Measurements from ENCODE around the gene ITGA7.
"Not testable (repeated sequence)": the region's sequence is repeated elsewhere in the genome, so short reads cannot be mapped to it uniquely, and the experiment has no call there.

Gene ITGA7

GRCh38 chr12:55681142-55682077, 26.3 kb downstream of the ITGA7 start:
- DNase-seq: peak in 7 of 14 donors; percentile 7 to 79 (median 17)

- DNase-seq: no peak
These were observed 28.0 kb downstream of the ITGA7 start for GRCh38 chr12:55679691-55680090.

GRCh38 chr12:55676707-55677106, 31.0 kb downstream of the ITGA7 start:
- no peak for DNase-seq

- DNase-seq: no peak
These were observed 32.0 kb downstream of the ITGA7 start for GRCh38 chr12:55675666-55676065.

GRCh38 chr12:55673638-55674037, 34.1 kb downstream of the ITGA7 start:
- no peak for DNase-seq

GRCh38 chr12:55671746-55672145, 36.0 kb downstream of the ITGA7 start:
- no peak for DNase-seq

GRCh38 chr12:55670276-55670675, 37.4 kb downstream of the ITGA7 start:
- no peak for DNase-seq

- no peak for DNase-seq
These were observed 41.2 kb downstream of the ITGA7 start for GRCh38 chr12:55666508-55666907.

- no peak for DNase-seq
These were observed 42.9 kb downstream of the ITGA7 start for GRCh38 chr12:55664826-55665225.

GRCh38 chr12:55663391-55663790, 44.3 kb downstream of the ITGA7 start:
- DNase-seq: no peak

GRCh38 chr12:55659486-55660385, 48.0 kb downstream of the ITGA7 start:
- DNase-seq: no peak

GRCh38 chr12:55658635-55659391, 48.9 kb downstream of the ITGA7 start:
- DNase-seq: no peak

GRCh38 chr12:55658212-55658611, 49.5 kb downstream of the ITGA7 start:
- no peak for DNase-seq

GRCh38 chr12:55657212-55657611, 50.5 kb downstream of the ITGA7 start:
- no peak for DNase-seq

GRCh38 chr12:55654511-55655214, 53.0 kb downstream of the ITGA7 start:
- no peak for DNase-seq

GRCh38 chr12:55653031-55653430, 54.7 kb downstream of the ITGA7 start:
- DNase-seq: no peak

GRCh38 chr12:55652352-55652751, 55.4 kb downstream of the ITGA7 start:
- DNase-seq: no peak

- no peak for DNase-seq
These were observed 56.4 kb downstream of the ITGA7 start for GRCh38 chr12:55651299-55651683.

- DNase-seq: not testable (repeated sequence)
These were observed 56.9 kb downstream of the ITGA7 start for GRCh38 chr12:55650620-55651298.

GRCh38 chr12:55647027-55647426, 60.7 kb downstream of the ITGA7 start:
- no peak for DNase-seq

GRCh38 chr12:55644591-55644990, 63.1 kb downstream of the ITGA7 start:
- DNase-seq: no peak
